GM18526 (cell line): ENCODE results near the gene OGFR.

ENCODE experiments used
- POLR2A ChIP-seq: IDR thresholded peaks from 3 replicates; pipeline ENCODE4 v1.6.1; 2011; ENCODE audit not compliant: insufficient read length; ENCODE audit errors: extremely low read depth

OGFR gene, protein sequence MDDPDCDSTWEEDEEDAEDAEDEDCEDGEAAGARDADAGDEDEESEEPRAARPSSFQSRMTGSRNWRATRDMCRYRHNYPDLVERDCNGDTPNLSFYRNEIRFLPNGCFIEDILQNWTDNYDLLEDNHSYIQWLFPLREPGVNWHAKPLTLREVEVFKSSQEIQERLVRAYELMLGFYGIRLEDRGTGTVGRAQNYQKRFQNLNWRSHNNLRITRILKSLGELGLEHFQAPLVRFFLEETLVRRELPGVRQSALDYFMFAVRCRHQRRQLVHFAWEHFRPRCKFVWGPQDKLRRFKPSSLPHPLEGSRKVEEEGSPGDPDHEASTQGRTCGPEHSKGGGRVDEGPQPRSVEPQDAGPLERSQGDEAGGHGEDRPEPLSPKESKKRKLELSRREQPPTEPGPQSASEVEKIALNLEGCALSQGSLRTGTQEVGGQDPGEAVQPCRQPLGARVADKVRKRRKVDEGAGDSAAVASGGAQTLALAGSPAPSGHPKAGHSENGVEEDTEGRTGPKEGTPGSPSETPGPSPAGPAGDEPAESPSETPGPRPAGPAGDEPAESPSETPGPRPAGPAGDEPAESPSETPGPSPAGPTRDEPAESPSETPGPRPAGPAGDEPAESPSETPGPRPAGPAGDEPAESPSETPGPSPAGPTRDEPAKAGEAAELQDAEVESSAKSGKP

GRCh38 chr20:62804627-62805154, at the start of gene OGFR:
Gene OGFR (plus strand): TSS chr20:62804835. CDS start chr20:62804860, 25 bp downstream.
- TF ChIP-seq POLR2A = peak; percentile 79

DNA sequence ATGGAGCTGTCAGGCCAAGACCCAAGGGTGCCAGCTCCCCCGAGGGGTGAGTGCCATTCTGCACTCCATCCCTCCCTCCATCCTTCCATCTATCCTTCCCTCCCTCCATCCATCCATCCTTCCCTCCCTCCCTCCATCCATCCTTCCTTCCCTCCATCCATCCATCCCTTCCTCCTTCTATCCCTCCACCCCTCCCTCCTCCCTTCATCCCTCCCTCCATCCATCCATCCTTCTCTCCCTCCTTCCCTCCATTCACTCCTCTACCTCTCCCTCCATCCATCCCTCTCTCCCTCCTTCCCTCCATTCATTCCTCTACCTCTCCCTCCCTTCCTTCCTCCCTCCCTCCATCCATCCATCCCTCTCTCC, 49.7 kb upstream of the OGFR start:
- no peak for TF ChIP-seq POLR2A

DNA sequence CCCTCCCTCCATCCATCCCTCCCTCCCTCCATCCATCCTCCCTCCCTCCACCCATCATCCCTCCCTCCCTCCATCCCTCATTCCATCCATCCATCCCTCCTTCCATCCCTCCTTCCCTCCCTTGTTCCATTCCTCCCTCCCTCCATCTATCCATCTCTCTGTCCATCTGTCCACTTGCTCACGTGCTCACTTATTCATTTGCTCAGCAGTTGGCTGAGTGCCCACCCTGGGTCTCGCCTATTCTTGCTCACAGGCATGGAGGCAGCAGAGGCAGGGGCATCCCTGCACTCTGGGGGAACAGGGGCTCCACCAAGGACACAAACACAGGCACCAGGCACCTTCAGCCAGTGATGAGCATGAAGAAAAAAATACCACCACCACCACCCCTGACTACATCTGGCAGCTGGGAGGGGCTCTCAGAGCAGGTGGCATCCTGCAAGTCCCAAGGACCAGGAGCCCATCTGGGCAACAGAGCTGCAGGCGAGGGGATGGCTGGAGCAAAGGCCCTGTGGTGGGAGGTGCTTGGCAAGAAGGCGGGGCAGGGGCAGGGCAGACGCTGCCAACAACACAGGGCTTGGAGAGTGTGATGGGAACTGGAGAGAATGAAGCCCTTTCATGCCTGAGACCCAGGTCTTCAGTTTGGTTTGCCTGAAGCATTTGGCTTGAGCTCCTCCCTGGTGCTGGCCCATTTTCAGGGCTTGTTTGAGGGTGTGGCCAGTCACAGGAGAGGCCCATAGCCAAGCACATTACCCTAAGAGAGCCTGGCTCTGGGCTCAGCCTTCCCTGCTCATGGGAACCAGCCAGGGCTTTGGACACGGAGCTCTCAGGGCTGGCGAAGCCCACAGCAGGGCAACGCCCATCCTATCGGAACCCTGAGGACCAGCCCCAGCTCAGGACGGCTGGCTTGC, 48.6 kb upstream of the OGFR start:
- no peak for TF ChIP-seq POLR2A

DNA sequence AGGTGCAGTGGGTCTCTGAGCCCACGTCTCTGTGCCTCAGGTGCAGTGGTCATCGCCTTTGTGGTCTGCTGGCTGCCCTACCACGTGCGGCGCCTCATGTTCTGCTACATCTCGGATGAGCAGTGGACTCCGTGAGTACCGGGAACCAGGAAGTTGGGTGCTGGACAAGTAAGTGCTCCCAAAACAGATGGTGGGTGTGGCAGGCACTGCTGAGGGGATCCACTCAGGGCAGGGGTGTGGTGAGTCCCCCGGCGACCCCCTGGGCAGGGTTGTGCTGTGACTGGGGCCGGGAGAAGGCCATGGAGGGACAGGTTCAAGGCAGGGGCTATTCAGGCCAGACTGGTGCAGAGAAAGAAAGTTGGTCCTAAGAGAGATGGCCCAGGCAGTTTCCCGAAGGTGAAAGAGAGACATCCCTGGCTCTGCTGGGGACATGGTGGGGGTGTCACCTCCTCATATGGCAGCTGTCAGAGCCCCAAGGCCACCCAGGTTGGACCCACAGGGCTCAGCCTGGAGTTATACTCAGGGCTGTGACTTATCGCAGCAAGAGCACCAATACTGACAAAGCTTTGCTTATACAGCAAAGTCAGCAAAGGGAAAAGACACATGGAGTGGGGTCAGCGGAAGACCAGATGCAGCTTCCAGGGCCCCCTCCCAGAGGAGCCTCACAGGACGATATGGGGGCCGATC, 46.3 kb upstream of the OGFR start:
- no peak for TF ChIP-seq POLR2A

DNA sequence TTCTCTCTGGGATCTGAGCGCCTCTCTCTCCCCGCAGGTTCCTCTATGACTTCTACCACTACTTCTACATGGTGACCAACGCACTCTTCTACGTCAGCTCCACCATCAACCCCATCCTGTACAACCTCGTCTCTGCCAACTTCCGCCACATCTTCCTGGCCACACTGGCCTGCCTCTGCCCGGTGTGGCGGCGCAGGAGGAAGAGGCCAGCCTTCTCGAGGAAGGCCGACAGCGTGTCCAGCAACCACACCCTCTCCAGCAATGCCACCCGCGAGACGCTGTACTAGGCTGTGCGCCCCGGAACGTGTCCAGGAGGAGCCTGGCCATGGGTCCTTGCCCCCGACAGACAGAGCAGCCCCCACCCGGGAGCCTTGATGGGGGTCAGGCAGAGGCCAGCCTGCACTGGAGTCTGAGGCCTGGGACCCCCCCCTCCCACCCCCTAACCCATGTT, 44.6 kb upstream of the OGFR start:
- no peak for TF ChIP-seq POLR2A

GRCh38 chr20:62760471-62760855, 44.2 kb upstream of the OGFR start:
- no peak for TF ChIP-seq POLR2A

GRCh38 chr20:62760856-62761758, 43.5 kb upstream of the OGFR start:
- no peak for TF ChIP-seq POLR2A

GRCh38 chr20:62761759-62762131, 42.9 kb upstream of the OGFR start:
- no peak for TF ChIP-seq POLR2A

GRCh38 chr20:62762376-62762775, 42.3 kb upstream of the OGFR start:
- no peak for TF ChIP-seq POLR2A

- no peak for TF ChIP-seq POLR2A
These were observed 41.8 kb upstream of the OGFR start for GRCh38 chr20:62762801-62763368.

DNA sequence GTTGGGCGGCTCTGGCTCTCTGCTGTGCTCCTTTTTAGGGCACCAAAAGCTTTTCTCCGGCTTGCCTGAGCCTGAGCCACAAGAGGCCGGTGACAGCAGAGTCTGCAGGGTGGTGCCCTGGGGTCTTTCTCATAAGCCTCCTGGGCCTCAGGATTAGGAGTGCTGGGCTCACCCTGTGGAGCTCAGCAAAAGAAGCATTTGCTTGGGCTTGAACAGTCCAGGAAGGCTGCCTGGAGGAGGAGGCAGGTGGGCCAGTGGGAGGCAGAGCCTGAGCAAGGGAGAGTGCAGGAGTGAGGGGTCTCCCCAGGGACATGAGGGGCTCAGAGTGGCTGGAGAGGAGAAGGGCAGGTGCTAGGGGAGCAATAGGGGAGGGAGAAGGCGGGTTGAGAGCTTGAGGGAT, 41.2 kb upstream of the OGFR start:
- TF ChIP-seq POLR2A = no peak

- no peak for TF ChIP-seq POLR2A
These were observed 40.3 kb upstream of the OGFR start for GRCh38 chr20:62764156-62764935.

GRCh38 chr20:62765021-62765420, 39.6 kb upstream of the OGFR start:
- TF ChIP-seq POLR2A = no peak

DNA sequence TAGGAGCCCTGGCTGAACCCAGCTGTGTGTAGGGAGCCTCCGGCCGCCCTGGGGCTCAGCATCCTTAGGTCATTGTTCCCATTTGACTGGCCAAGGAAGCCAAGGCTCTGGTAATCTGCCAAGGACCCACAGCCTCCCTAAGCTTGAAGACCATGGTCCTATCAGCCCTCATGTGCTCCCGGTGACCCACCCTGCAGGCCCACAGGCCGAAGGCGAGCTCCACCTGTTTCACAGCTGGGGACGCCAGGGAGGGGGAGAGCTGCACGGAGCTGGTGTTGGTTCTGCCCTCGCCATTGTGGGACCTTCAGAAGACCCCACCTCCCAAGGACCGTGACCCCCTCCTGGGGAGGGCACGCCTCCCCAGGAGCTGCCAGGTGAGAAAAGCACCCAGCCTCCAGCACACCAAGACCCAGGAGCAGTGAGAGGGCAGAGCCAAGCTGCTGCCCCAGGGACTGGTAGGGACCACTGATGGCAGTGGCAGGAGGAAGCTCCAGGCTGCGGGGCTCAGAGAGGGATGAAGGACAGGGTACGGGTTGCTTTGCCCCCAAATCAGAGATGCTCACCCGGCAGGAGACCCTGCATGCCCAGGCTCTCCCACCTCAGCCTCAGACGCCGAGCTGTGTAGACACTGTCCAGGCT, 39.1 kb upstream of the OGFR start:
- TF ChIP-seq POLR2A = no peak
